Chondrocyte (in vitro differentiated cells): ENCODE measurements around the gene EPB41L3. TPM values are rescaled to one million over a fixed set of nuclear protein-coding genes. Genes with fewer than 3 reads are reported as not detected.
"Not testable (repeated sequence)": the region's sequence is repeated elsewhere in the genome, so short reads cannot be mapped to it uniquely, and the experiment has no call there.

Experiments
- DNase-seq: peaks from one replicate; pipeline ENCODE4 v3.0.0; 2021; ENCODE audit warnings: mixed read lengths, low spot score
- H3K27ac Mint-ChIP-seq: one replicate; pipeline ENCODE4 v1.8.0; 2021; ENCODE audit warnings: mild to moderate bottlenecking, moderate library complexity, mixed read lengths; ENCODE audit not compliant: unreplicated experiment
- H3K27me3 Mint-ChIP-seq: 2 replicates; pipeline ENCODE4 v1.8.0; 2021; ENCODE audit warnings: low read depth, mixed read lengths
- H3K36me3 Mint-ChIP-seq: 2 replicates; pipeline ENCODE4 v1.8.0; 2021; ENCODE audit warnings: low read depth, mixed read lengths
- H3K4me1 Mint-ChIP-seq: 2 replicates; pipeline ENCODE4 v1.8.0; 2021; ENCODE audit warnings: low read depth, mild to moderate bottlenecking, mixed read lengths
- H3K4me3 Mint-ChIP-seq: one replicate; pipeline ENCODE4 v1.8.0; 2021; ENCODE audit warnings: mild to moderate bottlenecking, moderate library complexity, mixed read lengths; ENCODE audit not compliant: unreplicated experiment
- H3K9me3 Mint-ChIP-seq: 2 replicates; pipeline ENCODE4 v1.8.0; 2021; ENCODE audit warnings: low read depth, mixed read lengths
- total RNA-seq: library from RNA; stranded (reverse); gene quantifications from 3 replicates; pipeline ENCODE4 v1.2.1, GENCODE V29; 2021
- TF ChIP-seq, protein P1 (sequence below): fragments of 200-600 bp; sonication (generic); IDR thresholded peaks from 2 replicates; pipeline ENCODE4 v1.5.0; 2021; ENCODE audit warnings: antibody characterized with exemption, mild to moderate bottlenecking, moderate library complexity

The EPB41L3 gene
- total RNA-seq, 1 donor from 2014 or later = 61.1 TPM

DNA sequence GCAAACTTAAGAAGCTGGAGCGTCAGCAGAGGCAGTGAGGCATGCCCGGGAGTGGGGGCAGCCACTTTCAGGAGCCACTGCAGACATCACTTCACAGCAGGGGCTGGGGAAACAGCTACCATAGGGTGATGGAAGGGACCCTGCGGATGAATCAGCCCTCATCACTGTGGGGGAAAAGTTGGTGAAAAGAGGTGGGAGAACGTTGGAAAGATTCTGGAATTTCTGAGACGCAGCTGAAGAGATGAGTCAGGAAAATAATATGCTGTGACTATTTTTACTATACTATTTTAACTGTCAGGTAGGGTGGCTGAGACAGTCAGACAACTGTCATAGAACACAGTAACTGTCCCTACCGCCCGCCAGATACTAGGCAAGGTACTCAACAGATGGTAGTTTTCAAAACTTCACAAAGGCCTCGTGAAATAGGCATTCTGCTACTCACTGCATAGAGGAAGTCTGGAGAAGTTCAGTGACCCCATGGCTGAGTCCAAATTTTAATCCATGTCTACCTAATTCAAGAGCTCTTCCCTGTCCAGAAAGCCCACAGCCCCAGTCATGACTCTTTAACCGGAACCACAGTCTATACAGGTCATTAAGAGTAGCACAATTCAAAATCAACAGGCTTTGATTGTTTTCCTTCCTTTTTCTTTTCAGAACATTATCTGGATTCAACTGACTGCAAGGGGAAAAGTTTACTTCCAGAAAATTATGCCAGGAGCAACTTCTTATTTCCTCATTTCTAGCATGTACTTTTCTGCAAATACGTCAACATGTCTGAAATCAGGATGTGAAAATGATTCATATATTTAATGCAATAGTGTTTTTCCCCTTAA lies 39.3 kb upstream of the EPB41L3 start:
- H3K36me3 Mint-ChIP-seq = no peaks in the 10 kb centered on the region
- peaks cover 46% of the 10 kb centered on the region for H3K4me1 Mint-ChIP-seq
- H3K27me3 Mint-ChIP-seq = no peaks in the 10 kb centered on the region
- no peak for DNase-seq
- TF ChIP-seq, protein P1, sequence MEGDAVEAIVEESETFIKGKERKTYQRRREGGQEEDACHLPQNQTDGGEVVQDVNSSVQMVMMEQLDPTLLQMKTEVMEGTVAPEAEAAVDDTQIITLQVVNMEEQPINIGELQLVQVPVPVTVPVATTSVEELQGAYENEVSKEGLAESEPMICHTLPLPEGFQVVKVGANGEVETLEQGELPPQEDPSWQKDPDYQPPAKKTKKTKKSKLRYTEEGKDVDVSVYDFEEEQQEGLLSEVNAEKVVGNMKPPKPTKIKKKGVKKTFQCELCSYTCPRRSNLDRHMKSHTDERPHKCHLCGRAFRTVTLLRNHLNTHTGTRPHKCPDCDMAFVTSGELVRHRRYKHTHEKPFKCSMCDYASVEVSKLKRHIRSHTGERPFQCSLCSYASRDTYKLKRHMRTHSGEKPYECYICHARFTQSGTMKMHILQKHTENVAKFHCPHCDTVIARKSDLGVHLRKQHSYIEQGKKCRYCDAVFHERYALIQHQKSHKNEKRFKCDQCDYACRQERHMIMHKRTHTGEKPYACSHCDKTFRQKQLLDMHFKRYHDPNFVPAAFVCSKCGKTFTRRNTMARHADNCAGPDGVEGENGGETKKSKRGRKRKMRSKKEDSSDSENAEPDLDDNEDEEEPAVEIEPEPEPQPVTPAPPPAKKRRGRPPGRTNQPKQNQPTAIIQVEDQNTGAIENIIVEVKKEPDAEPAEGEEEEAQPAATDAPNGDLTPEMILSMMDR = no peak
- peak overlapping the region; percentile 94 for H3K27ac Mint-ChIP-seq
- no peaks in the 10 kb centered on the region for H3K9me3 Mint-ChIP-seq
- peak overlapping the region; percentile 45 for H3K4me3 Mint-ChIP-seq

GRCh38 chr18:5582076-5582475 lies 38.3 kb upstream of the EPB41L3 start:
- Mint-ChIP-seq H3K36me3 (no peaks in the 10 kb centered on the region), H3K4me1 (peaks cover 46% of the 10 kb centered on the region), H3K27ac (peak overlapping the region; percentile 94), H3K27me3 (no peaks in the 10 kb centered on the region), H3K4me3 (no peak overlapping the region), H3K9me3 (no peaks in the 10 kb centered on the region)
- TF ChIP-seq, protein P1 = no peak
- no peak for DNase-seq

DNA sequence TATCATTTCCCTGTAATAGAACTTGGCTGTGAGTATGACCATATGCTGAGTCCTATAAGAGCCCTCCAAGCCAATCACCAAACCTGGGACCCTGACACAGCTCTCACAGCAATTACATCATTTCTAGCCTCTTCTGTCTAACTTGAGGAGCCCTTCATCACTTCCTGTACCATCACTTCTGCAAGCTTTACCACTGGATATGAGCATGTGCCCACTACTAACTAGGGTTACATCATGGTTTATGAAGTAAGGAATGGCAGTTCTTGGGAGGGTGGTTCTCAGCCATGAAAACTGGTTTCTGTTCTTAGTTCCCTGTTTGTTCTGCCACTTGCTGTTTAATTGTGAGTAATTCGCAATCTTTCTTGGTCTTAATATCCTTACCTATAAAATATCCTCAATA lies 31.0 kb upstream of the EPB41L3 start:
- Mint-ChIP-seq H3K9me3 (no peaks in the 10 kb centered on the region), H3K4me3 (no peak overlapping the region), H3K27ac (no peak overlapping the region), H3K4me1 (peaks cover 4% of the 10 kb centered on the region), H3K36me3 (no peaks in the 10 kb centered on the region), H3K27me3 (no peaks in the 10 kb centered on the region)
- DNase-seq = no peak
- TF ChIP-seq, protein P1 = no peak

DNA sequence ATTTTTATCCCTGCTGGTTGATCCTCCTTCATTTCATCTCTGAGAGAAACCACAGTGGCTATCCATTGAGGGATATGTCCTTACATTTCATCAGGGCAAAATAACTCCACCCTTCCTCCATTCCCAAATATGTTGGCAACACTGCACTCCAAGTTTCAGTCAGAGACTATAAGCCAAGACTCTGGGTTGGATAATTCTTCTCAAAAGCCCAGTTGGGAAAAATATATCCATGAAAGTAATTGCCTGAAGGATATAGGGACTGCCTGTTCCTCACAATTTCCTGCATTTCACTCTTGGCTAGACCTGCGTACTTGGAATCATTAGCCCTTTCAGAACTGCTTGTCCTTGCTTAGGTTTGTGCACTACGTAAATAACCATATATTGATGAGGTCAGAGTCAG lies 27.9 kb upstream of the EPB41L3 start:
- no peak for DNase-seq
- no peak overlapping the region for H3K4me3 Mint-ChIP-seq
- H3K27me3 Mint-ChIP-seq = no peaks in the 10 kb centered on the region
- peaks cover 4% of the 10 kb centered on the region for H3K4me1 Mint-ChIP-seq
- no peak overlapping the region for H3K27ac Mint-ChIP-seq
- no peaks in the 10 kb centered on the region for H3K9me3 Mint-ChIP-seq
- H3K36me3 Mint-ChIP-seq = no peaks in the 10 kb centered on the region
- TF ChIP-seq, protein P1 = no peak

DNA sequence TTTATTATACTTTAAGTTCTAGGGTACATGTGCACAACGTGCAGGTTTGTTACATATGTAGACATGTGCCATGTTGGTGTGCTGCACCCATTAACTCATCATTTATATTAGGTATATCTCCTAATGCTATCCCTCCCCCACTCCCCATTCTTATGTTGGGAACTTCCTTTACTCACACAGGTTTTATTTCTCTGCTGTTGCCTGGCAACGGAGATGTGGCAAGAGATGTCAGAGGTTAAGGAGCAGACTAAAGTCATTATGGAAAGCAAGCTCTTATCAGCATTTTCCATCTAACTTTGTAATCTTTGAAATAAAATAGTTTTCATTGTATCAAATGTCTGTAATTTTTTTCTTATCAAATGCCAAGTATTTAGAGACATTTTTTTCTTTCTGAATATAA lies 26.8 kb upstream of the EPB41L3 start:
- not testable (repeated sequence) for H3K4me1 Mint-ChIP-seq, H3K36me3 Mint-ChIP-seq, DNase-seq, H3K4me3 Mint-ChIP-seq, H3K9me3 Mint-ChIP-seq, H3K27ac Mint-ChIP-seq, H3K27me3 Mint-ChIP-seq

- TF ChIP-seq, protein P1 = no peak
- no peaks in the 10 kb centered on the region for H3K9me3 Mint-ChIP-seq
- H3K27ac Mint-ChIP-seq = no peak overlapping the region
- H3K4me1 Mint-ChIP-seq = peaks cover 4% of the 10 kb centered on the region
- no peaks in the 10 kb centered on the region for H3K36me3 Mint-ChIP-seq
- H3K4me3 Mint-ChIP-seq = no peak overlapping the region
- H3K27me3 Mint-ChIP-seq = no peaks in the 10 kb centered on the region
- no peak for DNase-seq
Observed at GRCh38 chr18:5568416-5568815, 24.6 kb upstream of the EPB41L3 start.
